AG09319 (cell line): Measurements from ENCODE around the gene KRTAP1-4.
"Not testable (repeated sequence)": the region's sequence is repeated elsewhere in the genome, so short reads cannot be mapped to it uniquely, and the experiment has no call there.

Experiments
- DNase-seq: peaks from one replicate; pipeline ENCODE4 v3.0.0-alpha.2; 2010; ENCODE audit warnings: low read depth; ENCODE audit errors: extremely low read depth
- CTCF ChIP-seq: IDR thresholded peaks from 2 replicates; pipeline ENCODE4 v1.5.1; 2011; ENCODE audit warnings: low read depth, mild to moderate bottlenecking, inconsistent platforms, low read length, moderate library complexity

The KRTAP1-4 gene

GRCh38 chr17:41029633-41030245 is at the start of gene KRTAP1-4:
TSS of gene KRTAP1-4 (minus strand) at chr17:41030195. CDS start at chr17:41030078, 117 bp downstream.
- no peak for DNase-seq
- no peak for TF ChIP-seq CTCF

- no peak for DNase-seq
- no peak for TF ChIP-seq CTCF
These were observed 46.8 kb upstream of the KRTAP1-4 start for GRCh38 chr17:41076788-41077187.

GRCh38 chr17:41073676-41074075 is 43.7 kb upstream of the KRTAP1-4 start:
- DNase-seq, result no peak
- TF ChIP-seq CTCF, result no peak

- DNase-seq, result no peak
- TF ChIP-seq CTCF, result no peak
These were observed 41.8 kb upstream of the KRTAP1-4 start for GRCh38 chr17:41071606-41072360.

- TF ChIP-seq CTCF, result no peak
- DNase-seq, result no peak
These were observed 39.0 kb upstream of the KRTAP1-4 start for GRCh38 chr17:41069031-41069430.

GRCh38 chr17:41067281-41067680 is 37.3 kb upstream of the KRTAP1-4 start:
- no peak for TF ChIP-seq CTCF

GRCh38 chr17:41065829-41066624 is 36.0 kb upstream of the KRTAP1-4 start, which contains the start of gene KRTAP2-4:
TSS of gene KRTAP2-4 (minus strand) at chr17:41065879. CDS start at chr17:41065845, 34 bp downstream.
- TF ChIP-seq CTCF, result no peak
- no peak for DNase-seq

More at GRCh38 chr17:41067281-41067680, 37.3 kb upstream of the KRTAP1-4 start:
- DNase-seq, result peak; percentile 63

- not testable (repeated sequence) for DNase-seq
These were observed 35.2 kb upstream of the KRTAP1-4 start for GRCh38 chr17:41065016-41065689.
